Measurements from ENCODE around the gene KY.

Gene KY, protein sequence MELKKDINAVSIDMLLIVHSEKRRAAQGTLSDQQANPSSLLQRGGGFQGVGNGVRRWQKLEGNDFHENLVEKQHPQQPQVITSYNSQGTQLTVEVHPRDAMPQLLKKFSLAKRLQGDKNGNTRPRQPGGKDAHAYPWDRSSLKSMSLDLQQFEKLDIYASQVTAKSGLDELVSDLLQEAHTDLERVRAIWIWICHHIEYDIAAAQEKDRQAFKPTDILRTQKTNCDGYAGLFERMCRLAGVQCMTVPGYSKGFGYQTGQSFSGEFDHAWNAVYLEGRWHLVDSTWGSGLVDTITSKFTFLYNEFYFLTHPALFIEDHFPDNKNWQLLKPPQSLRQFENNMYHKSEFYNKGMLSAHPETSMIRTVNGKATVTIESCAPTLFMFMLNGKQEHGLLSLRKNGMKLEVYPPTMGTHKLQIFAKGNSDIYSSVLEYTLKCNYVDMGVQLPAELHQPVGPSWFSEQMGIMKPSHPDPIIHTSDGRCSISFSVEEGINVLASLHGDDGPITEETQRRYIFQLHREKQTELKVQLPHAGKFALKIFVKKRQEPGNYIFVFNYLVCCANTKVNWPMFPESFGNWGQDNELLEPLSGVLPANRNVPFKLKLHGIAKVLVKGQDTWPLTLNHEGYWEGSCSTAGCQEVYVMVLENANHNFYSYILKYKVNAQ

DNA sequence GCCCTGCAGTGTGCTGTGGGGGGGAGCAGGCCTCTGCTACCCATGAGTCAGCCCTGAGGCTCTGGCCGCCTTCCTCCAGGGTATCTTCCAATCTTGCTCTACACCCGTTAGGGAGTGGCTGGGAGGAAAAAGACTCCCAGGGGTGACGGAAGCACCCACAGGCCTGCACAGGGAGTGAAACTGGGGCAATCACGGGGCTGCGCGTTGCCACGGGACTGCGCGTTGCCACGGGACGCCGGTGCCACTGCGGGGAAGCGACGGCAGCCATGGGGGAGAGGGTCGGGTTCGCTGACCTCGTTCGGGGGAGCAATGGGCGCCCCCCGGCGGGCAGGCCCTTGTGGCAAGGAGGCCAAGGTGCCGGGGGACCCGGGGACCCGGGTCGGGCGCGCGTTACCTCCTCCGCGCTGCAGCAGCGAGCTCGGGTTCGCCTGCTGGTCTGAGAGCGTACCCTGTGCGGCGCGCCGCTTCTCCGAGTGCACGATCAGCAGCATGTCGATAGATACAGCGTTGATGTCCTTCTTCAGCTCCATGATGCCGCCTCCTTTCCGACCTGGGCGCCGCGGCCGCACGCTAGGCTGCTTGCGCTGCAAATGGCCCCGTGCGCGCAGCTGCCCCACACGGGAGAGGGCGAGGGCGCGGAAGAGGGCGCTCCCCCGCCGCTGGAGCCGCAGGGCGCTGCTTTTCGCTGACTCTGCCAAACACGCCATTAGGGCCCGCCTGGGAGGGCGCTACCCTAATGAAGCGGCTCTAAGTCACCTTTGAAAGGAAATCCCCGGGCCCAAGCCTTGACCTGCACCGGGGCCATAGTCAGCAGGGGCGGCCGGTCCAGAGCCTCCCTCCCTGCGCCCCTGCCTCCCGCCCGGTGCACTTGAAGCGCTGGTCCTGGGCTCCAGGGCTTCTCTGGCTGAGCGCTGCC lies at the start of gene KY:
TSS of gene KY (minus strand) at position 592 of the 916 bp plus-strand sequence. CDS start at position 530, 62 bp downstream.
- Histone ChIP-seq H3K36me3 (ENCODE audit: control insufficient read depth in 2 of 2, insufficient read depth in 2 of 2, low read length in 2 of 2) (no peaks in the 10 kb centered on the region), H3K27me3 (ENCODE audit: control insufficient read depth in 2 of 2, insufficient read depth in 2 of 2, low read length in 2 of 2) (peaks cover 3 to 5% of the 10 kb centered on the region in 2 donors), H3K9ac (ENCODE audit: low read depth in 1 of 2, low read length in 2 of 2) (no peak within 1 kb of the TSS), H3K4me1 (ENCODE audit: control insufficient read depth in 2 of 2, insufficient read depth in 2 of 2, low read length in 2 of 2) (no peaks in the 10 kb centered on the region), H3K4me3 (ENCODE audit: low read length in 2 of 2) (peak within 1 kb of the TSS; percentile 39 to 45), H3K9me3 (ENCODE audit: control insufficient read depth in 2 of 2, low read length in 2 of 2) (no peaks in the 10 kb centered on the region), H3K27ac (ENCODE audit: low read depth in 2 of 2, low read length in 2 of 2) (no peak within 1 kb of the TSS)

DNA sequence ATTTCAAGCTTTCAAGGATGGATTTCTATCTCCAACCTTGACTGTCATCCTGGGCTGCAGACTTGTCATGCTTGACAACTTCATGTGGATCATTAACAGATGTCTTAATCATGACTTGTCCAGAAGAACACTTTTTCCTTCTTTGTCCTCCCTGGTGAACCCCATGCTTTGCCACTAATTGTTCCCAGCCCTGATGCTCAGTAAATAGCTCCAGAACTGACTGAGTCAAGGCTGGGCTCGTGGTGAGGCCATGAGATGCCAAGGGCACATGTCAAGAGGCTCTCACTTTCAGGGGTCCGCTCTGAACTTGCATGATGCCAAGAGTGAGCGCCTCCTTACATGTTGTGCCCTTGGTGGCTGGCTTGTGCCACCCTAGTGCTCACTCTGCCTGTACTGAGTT lies 48.9 kb upstream of the KY start:
- H3K36me3 ChIP-seq (ENCODE audit: control insufficient read depth in 2 of 2, insufficient read depth in 2 of 2, low read length in 2 of 2): no peaks in the 10 kb centered on the region
- no peak overlapping the region for H3K4me3 ChIP-seq (ENCODE audit: low read length in 2 of 2)
- no peaks in the 10 kb centered on the region for H3K9me3 ChIP-seq (ENCODE audit: control insufficient read depth in 2 of 2, low read length in 2 of 2)
- no peak overlapping the region for H3K27ac ChIP-seq (ENCODE audit: low read depth in 2 of 2, low read length in 2 of 2)
- H3K27me3 ChIP-seq (ENCODE audit: control insufficient read depth in 2 of 2, insufficient read depth in 2 of 2, low read length in 2 of 2): peaks cover 0 to 4% of the 10 kb centered on the region in 2 donors
- no peaks in the 10 kb centered on the region for H3K4me1 ChIP-seq (ENCODE audit: control insufficient read depth in 2 of 2, insufficient read depth in 2 of 2, low read length in 2 of 2)
- H3K9ac ChIP-seq (ENCODE audit: low read depth in 1 of 2, low read length in 2 of 2): no peak overlapping the region

DNA sequence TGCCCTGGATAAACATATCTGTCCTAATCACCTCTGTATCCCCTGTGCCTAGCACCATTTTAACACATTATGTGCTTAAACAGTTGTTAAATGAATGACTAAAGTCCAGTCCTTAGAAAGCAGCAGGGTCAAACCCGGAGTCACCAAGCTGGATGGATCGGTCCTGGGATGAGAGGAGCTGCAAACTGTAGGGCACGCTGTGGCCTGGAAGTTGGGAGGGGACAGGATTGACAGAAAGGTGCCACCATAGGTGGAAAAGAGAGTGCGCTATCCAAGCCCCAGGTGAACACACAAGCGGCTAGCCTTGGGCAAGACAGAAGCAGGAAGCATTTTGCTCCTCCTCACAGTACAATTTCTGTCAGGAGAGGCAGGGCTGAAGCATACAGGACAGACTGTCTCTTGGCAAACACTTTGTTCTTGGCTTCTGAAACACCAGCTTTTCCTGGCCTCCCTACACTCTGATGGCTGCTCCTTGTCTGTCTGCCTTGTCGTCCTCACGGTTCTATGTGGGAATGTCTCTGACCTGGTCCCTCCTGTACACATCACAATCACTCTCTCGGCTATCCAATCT lies 48.4 kb upstream of the KY start:
- no peak overlapping the region for H3K9ac ChIP-seq (ENCODE audit: low read depth in 1 of 2, low read length in 2 of 2)
- H3K4me3 ChIP-seq (ENCODE audit: low read length in 2 of 2): no peak overlapping the region
- H3K4me1 ChIP-seq (ENCODE audit: control insufficient read depth in 2 of 2, insufficient read depth in 2 of 2, low read length in 2 of 2): no peaks in the 10 kb centered on the region
- no peak overlapping the region for H3K27ac ChIP-seq (ENCODE audit: low read depth in 2 of 2, low read length in 2 of 2)
- H3K27me3 ChIP-seq (ENCODE audit: control insufficient read depth in 2 of 2, insufficient read depth in 2 of 2, low read length in 2 of 2): peaks cover 0 to 4% of the 10 kb centered on the region in 2 donors
- no peaks in the 10 kb centered on the region for H3K36me3 ChIP-seq (ENCODE audit: control insufficient read depth in 2 of 2, insufficient read depth in 2 of 2, low read length in 2 of 2)
- no peaks in the 10 kb centered on the region for H3K9me3 ChIP-seq (ENCODE audit: control insufficient read depth in 2 of 2, low read length in 2 of 2)

DNA sequence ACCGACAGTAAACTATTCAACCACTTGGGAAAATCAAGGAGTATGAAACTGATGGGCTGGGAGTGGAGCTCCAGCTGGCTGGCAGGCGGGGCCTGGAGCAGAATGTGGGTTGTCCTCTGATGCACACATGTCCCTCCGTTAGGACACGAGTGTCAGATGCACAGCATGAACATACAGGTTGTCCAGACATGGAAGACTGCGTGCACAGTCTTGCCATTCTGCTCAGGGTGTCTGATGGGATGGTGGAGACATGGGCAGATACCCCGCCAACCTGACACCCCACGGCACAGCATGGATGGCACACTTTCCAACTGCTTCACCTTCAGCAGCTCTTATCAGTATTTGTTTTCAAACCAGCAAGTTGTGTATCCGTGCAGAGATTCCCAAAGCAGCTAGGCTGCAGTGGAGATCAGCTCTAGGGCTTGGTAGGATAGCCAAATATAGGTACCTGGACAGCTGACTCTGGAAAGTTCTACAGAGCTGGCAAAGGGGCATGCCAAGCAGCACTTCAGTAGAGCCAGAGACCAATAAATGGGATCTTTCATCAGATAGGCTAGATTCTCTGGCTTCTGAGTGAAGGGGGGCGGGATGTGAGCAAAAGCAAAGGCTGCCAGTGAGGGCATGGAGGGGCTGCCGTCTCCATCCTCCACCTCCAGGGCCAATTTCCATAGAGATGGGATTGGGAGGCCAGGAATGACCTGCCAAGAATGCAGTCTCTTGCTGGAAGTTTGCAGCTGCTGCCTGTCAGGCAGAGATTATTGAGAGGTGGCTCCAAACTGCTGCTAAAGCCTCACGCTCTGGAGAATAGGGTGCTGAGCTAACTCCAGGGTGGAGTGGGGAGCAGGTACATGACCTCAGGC lies 47.2 kb upstream of the KY start:
- H3K27ac ChIP-seq (ENCODE audit: low read depth in 2 of 2, low read length in 2 of 2): no peak overlapping the region

DNA sequence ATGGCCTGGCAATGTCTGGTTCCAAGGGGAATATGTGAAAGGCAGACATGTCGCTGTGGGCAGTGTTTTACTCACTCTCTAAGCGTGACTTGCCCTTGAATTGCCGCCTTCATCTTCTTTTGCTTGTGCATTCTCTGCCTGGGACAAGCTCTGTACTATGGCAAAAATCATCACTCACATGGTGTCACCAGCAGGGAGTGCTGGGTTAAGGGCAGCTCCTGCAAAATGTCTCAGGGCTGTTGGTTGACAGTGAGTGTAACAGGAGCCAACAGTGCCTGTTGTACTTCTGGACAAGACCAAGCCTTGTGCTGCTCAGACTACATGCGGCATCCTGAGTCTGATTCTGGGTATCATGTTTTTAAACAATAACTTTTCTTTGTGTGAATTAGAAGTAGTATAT lies 45.3 kb upstream of the KY start:
- peaks cover 0 to 4% of the 10 kb centered on the region in 2 donors for H3K27me3 ChIP-seq (ENCODE audit: control insufficient read depth in 2 of 2, insufficient read depth in 2 of 2, low read length in 2 of 2)
- no peak overlapping the region for H3K4me3 ChIP-seq (ENCODE audit: low read length in 2 of 2)
- no peak overlapping the region for H3K9ac ChIP-seq (ENCODE audit: low read depth in 1 of 2, low read length in 2 of 2)
- no peak overlapping the region for H3K27ac ChIP-seq (ENCODE audit: low read depth in 2 of 2, low read length in 2 of 2)
- H3K9me3 ChIP-seq (ENCODE audit: control insufficient read depth in 2 of 2, low read length in 2 of 2): no peaks in the 10 kb centered on the region
- no peaks in the 10 kb centered on the region for H3K36me3 ChIP-seq (ENCODE audit: control insufficient read depth in 2 of 2, insufficient read depth in 2 of 2, low read length in 2 of 2)
- H3K4me1 ChIP-seq (ENCODE audit: control insufficient read depth in 2 of 2, insufficient read depth in 2 of 2, low read length in 2 of 2): no peaks in the 10 kb centered on the region

More for the DNA sequence above, 47.2 kb upstream of the KY start:
- H3K27me3 ChIP-seq (ENCODE audit: control insufficient read depth in 2 of 2, insufficient read depth in 2 of 2, low read length in 2 of 2): peaks cover 0 to 4% of the 10 kb centered on the region in 2 donors
- no peaks in the 10 kb centered on the region for H3K9me3 ChIP-seq (ENCODE audit: control insufficient read depth in 2 of 2, low read length in 2 of 2)
- H3K4me3 ChIP-seq (ENCODE audit: low read length in 2 of 2): no peak overlapping the region
- H3K36me3 ChIP-seq (ENCODE audit: control insufficient read depth in 2 of 2, insufficient read depth in 2 of 2, low read length in 2 of 2): no peaks in the 10 kb centered on the region
- no peak overlapping the region for H3K9ac ChIP-seq (ENCODE audit: low read depth in 1 of 2, low read length in 2 of 2)
- H3K4me1 ChIP-seq (ENCODE audit: control insufficient read depth in 2 of 2, insufficient read depth in 2 of 2, low read length in 2 of 2): no peaks in the 10 kb centered on the region

DNA sequence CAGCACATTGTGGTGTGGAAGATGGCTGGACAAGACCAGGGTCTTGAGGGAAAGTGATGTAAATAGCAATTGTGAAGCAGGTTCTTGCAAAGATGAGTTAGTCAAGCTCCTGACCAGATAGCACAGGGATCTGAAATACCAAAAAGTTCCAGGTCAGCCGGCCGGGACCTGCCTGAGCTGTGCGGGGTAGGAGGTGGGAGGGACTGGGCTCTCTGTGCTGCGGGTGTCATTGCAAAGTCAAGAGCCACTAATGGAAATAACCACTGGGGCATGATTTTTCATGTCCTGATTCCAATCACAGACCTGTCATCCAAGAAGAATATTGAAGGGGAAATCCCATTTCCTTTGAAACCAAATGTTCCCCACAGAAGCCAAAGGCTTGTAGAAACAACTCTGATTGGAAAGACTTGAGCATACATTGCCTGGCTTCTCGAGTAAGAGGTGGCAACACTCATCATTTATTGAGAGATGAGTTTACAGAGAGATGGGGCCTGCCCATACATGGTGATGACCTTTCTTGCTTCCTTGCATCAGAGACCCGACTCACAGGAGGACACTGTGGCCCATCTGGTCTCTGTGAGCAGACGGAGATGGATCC lies 44.2 kb upstream of the KY start:
- Histone ChIP-seq H3K4me3 (ENCODE audit: low read length in 2 of 2) (no peak overlapping the region), H3K9me3 (ENCODE audit: control insufficient read depth in 2 of 2, low read length in 2 of 2) (no peaks in the 10 kb centered on the region), H3K4me1 (ENCODE audit: control insufficient read depth in 2 of 2, insufficient read depth in 2 of 2, low read length in 2 of 2) (no peaks in the 10 kb centered on the region), H3K36me3 (ENCODE audit: control insufficient read depth in 2 of 2, insufficient read depth in 2 of 2, low read length in 2 of 2) (no peaks in the 10 kb centered on the region), H3K9ac (ENCODE audit: low read depth in 1 of 2, low read length in 2 of 2) (no peak overlapping the region), H3K27me3 (ENCODE audit: control insufficient read depth in 2 of 2, insufficient read depth in 2 of 2, low read length in 2 of 2) (peaks cover 0 to 4% of the 10 kb centered on the region in 2 donors), H3K27ac (ENCODE audit: low read depth in 2 of 2, low read length in 2 of 2) (no peak overlapping the region)

DNA sequence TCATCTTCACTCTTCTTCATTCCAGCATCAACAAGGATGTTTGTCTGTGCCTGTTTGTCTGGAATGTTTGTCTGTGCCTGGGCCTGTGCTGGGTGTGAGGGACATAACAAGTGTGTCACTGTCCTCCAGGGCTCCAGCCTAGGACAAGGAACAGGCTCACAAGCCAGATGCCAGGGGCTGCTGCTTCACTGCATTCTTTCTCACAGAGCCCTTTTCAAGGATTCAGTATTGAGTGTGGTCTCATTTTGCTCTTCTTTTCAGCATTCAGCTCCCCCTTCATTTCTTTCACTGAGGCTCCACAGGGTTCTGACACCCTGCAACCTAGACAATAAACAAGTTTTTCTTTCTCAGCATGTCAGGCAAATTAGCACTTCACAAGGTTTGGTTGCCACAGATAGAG lies 43.6 kb upstream of the KY start:
- Histone ChIP-seq H3K9ac (ENCODE audit: low read depth in 1 of 2, low read length in 2 of 2) (no peak overlapping the region), H3K27ac (ENCODE audit: low read depth in 2 of 2, low read length in 2 of 2) (no peak overlapping the region), H3K4me3 (ENCODE audit: low read length in 2 of 2) (no peak overlapping the region), H3K36me3 (ENCODE audit: control insufficient read depth in 2 of 2, insufficient read depth in 2 of 2, low read length in 2 of 2) (no peaks in the 10 kb centered on the region), H3K9me3 (ENCODE audit: control insufficient read depth in 2 of 2, low read length in 2 of 2) (no peaks in the 10 kb centered on the region), H3K4me1 (ENCODE audit: control insufficient read depth in 2 of 2, insufficient read depth in 2 of 2, low read length in 2 of 2) (no peaks in the 10 kb centered on the region), H3K27me3 (ENCODE audit: control insufficient read depth in 2 of 2, insufficient read depth in 2 of 2, low read length in 2 of 2) (peaks cover 0 to 4% of the 10 kb centered on the region in 2 donors)

DNA sequence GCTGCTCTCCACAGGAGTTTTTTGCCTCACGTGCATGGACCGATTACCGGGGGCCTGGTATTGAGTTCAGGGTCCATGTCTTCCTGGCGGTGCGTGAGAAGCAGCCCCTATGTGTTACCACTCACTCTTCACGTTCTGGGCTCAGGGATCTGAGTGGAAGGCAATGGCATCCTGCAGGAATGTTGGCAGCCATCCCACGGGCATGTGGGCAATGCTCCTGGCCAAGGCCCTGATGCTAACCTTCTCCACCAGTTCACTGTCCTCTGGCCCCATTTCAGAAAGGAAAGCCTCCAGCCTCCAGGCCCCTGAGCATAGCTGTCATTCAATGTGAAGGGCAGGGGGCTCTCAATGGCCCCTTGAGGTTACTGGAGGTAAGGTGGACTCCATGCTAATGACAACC lies 43.0 kb upstream of the KY start:
- no peak overlapping the region for H3K4me3 ChIP-seq (ENCODE audit: low read length in 2 of 2)
- H3K4me1 ChIP-seq (ENCODE audit: control insufficient read depth in 2 of 2, insufficient read depth in 2 of 2, low read length in 2 of 2): no peaks in the 10 kb centered on the region
- H3K27ac ChIP-seq (ENCODE audit: low read depth in 2 of 2, low read length in 2 of 2): no peak overlapping the region
- peaks cover 0 to 4% of the 10 kb centered on the region in 2 donors for H3K27me3 ChIP-seq (ENCODE audit: control insufficient read depth in 2 of 2, insufficient read depth in 2 of 2, low read length in 2 of 2)
- H3K9me3 ChIP-seq (ENCODE audit: control insufficient read depth in 2 of 2, low read length in 2 of 2): no peaks in the 10 kb centered on the region
- no peaks in the 10 kb centered on the region for H3K36me3 ChIP-seq (ENCODE audit: control insufficient read depth in 2 of 2, insufficient read depth in 2 of 2, low read length in 2 of 2)
- H3K9ac ChIP-seq (ENCODE audit: low read depth in 1 of 2, low read length in 2 of 2): no peak overlapping the region

DNA sequence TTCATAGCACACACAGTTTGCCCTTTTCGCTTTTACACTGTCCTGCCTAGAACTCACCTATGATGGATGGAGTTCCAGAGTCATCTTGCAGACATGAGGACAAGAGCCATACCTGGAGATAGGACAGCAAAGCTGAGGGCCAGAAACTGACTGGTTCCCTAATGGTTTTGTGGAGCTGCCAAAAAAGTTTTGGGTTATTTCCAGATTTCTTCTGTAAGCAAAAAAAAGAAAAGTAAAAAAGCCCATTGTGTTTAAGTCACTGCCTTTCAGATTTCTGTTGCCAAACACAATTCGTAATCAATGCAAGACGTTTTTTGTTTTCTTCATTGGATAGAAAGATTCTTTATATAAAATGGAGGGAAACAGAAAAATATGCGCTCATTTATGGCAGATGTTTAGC lies 42.4 kb upstream of the KY start:
- Histone ChIP-seq H3K27ac (ENCODE audit: low read depth in 2 of 2, low read length in 2 of 2) (no peak overlapping the region), H3K27me3 (ENCODE audit: control insufficient read depth in 2 of 2, insufficient read depth in 2 of 2, low read length in 2 of 2) (peaks cover 0 to 4% of the 10 kb centered on the region in 2 donors), H3K4me3 (ENCODE audit: low read length in 2 of 2) (no peak overlapping the region)

More for the DNA sequence above, 42.4 kb upstream of the KY start:
- no peak overlapping the region for H3K9ac ChIP-seq (ENCODE audit: low read depth in 1 of 2, low read length in 2 of 2)
- no peaks in the 10 kb centered on the region for H3K4me1 ChIP-seq (ENCODE audit: control insufficient read depth in 2 of 2, insufficient read depth in 2 of 2, low read length in 2 of 2)
- H3K9me3 ChIP-seq (ENCODE audit: control insufficient read depth in 2 of 2, low read length in 2 of 2): no peaks in the 10 kb centered on the region
- H3K36me3 ChIP-seq (ENCODE audit: control insufficient read depth in 2 of 2, insufficient read depth in 2 of 2, low read length in 2 of 2): no peaks in the 10 kb centered on the region
